Melanocyte of skin (primary cell): ENCODE measurements around the gene POMP. TPM values are rescaled to one million over a fixed set of nuclear protein-coding genes. Genes with fewer than 3 reads are reported as not detected.

ENCODE experiments used
- small RNA-seq, 2 donors: library from RNA; depleted of rRNA; stranded (forward); fragments of <200 nt; gene quantifications; one replicate each; pipeline ENCODE3, GENCODE V24; 2012
- total RNA-seq, 2 donors: library from RNA; depleted of rRNA; stranded (reverse); fragments of >200 nt; gene quantifications; 2 replicates each; pipeline ENCODE4 v1.2.3, GENCODE V29; 2012

The POMP gene
- total RNA-seq, result 100 to 1,000 TPM in 1 of 2 donors, 10 to 100 TPM in 1; 99.8 to 138 TPM

GRCh38 chr13:28658796-28659620 lies at the start of gene POMP:
Gene POMP (plus strand): TSS chr13:28659130. CDS start chr13:28659185, 55 bp downstream.

GRCh38 chr13:28718543-28719226 lies 59.8 kb downstream of the POMP start, which contains the start of gene SLC46A3:
Gene SLC46A3 (minus strand): TSS chr13:28718970. CDS start chr13:28717998, 972 bp downstream.

Small RNAs within 50 kb of the gene (small RNA-seq; reads per million reads assigned to genes)
- gene RF00019 (0 reads per million in 2 donors), gene RNU6-53P (0 reads per million in 2 donors)

Other genes starting within 250 kb of the POMP start
- under 1 TPM in 1 of 2 donors, not detected in 1; under 0.01 TPM for gene FLT1, start 164.0 kb upstream of the POMP start, total RNA-seq
- 1 to 10 TPM; 4.0 to 4.5 TPM for gene SLC46A3, start 59.8 kb downstream of the POMP start, total RNA-seq
- gene MTUS2, start 161.2 kb downstream of the POMP start, total RNA-seq, result under 1 TPM in 1 of 2 donors, not detected in 1; under 0.01 TPM